CD4-positive, alpha-beta memory T cell (primary cell): ENCODE data around the gene OR13C8. TPM values are rescaled to one million over a fixed set of nuclear protein-coding genes. Genes with fewer than 3 reads are reported as not detected.
"Not testable (repeated sequence)": the region's sequence is repeated elsewhere in the genome, so short reads cannot be mapped to it uniquely, and the experiment has no call there.

Source experiments
- CTCF ChIA-PET: fragments of 350-600 bp; sonication (Branson Sonifier 250); formaldehyde crosslinking; loops from one replicate; lab custom pipeline; 2021; ENCODE audit warnings: inconsistent platforms; ENCODE audit not compliant: partially characterized antibody; lab: Charles Lee
- POLR2A ChIA-PET: fragments of 350-600 bp; sonication (Branson Sonifier 250); formaldehyde crosslinking; loops from one replicate; lab custom pipeline; 2021; ENCODE audit not compliant: partially characterized antibody; lab: Charles Lee
- DNase-seq, 5 donors: peaks; one replicate each; pipeline versions ENCODE4 v3.0.0 to v3.0.0-alpha.2; 2020 to 2022; ENCODE audit warnings: mixed read lengths in 1 of 5
- H3K27ac ChIP-seq: one replicate; pipeline ENCODE4 v1.7.0; 2013; ENCODE audit warnings: low read depth, low read length
- H3K27me3 ChIP-seq: 2 replicates; pipeline ENCODE4 v1.7.0; 2013; ENCODE audit warnings: mild to moderate bottlenecking, low read length, moderate library complexity; ENCODE audit not compliant: insufficient read depth
- H3K36me3 ChIP-seq: 2 replicates; pipeline ENCODE4 v1.7.0; 2013; ENCODE audit warnings: mild to moderate bottlenecking, low read length, moderate library complexity; ENCODE audit not compliant: insufficient read depth
- H3K4me1 ChIP-seq: 2 replicates; pipeline ENCODE4 v1.7.0; 2013; ENCODE audit warnings: mild to moderate bottlenecking, low read length, moderate library complexity; ENCODE audit not compliant: insufficient read depth
- H3K4me3 ChIP-seq, 2 donors: one replicate each; pipeline ENCODE4 v1.7.0; 2013; ENCODE audit warnings: low read length in 2 of 2, mild to moderate bottlenecking in 1 of 2
- H3K9me3 ChIP-seq, 2 donors: one replicate each; pipeline ENCODE4 v1.7.0; 2013; ENCODE audit warnings: low read length in 2 of 2, control low read depth in 1 of 2; ENCODE audit not compliant: control insufficient read depth in 1 of 2
- H3K27ac Mint-ChIP-seq, 7 donors: one replicate each; pipeline ENCODE4 v1.8.0; 2020 to 2021; ENCODE audit warnings: mixed read lengths in 7 of 7, mild to moderate bottlenecking in 6 of 7, inconsistent platforms in 3 of 7, moderate library complexity in 3 of 7
- H3K27me3 Mint-ChIP-seq, 2 donors: one replicate each; pipeline ENCODE4 v1.8.0; 2020 to 2021; ENCODE audit warnings: mixed read lengths in 2 of 2
- H3K36me3 Mint-ChIP-seq, 2 donors: one replicate each; pipeline ENCODE4 v1.8.0; 2020 to 2021; ENCODE audit warnings: mixed read lengths in 2 of 2, inconsistent platforms in 1 of 2, mild to moderate bottlenecking in 1 of 2
- H3K4me1 Mint-ChIP-seq, 4 donors: one replicate each; pipeline ENCODE4 v1.8.0; 2020 to 2021; ENCODE audit warnings: mixed read lengths in 4 of 4, mild to moderate bottlenecking in 1 of 4
- H3K4me3 Mint-ChIP-seq, 8 donors: one replicate each; pipeline ENCODE4 v1.8.0; 2020 to 2021; ENCODE audit warnings: mixed read lengths in 8 of 8, mild to moderate bottlenecking in 7 of 8, moderate library complexity in 6 of 8, inconsistent platforms in 3 of 8
- H3K9me3 Mint-ChIP-seq, 8 donors: one replicate each; pipeline ENCODE4 v1.8.0; 2020 to 2021; ENCODE audit warnings: mixed read lengths in 8 of 8, mild to moderate bottlenecking in 5 of 8, inconsistent platforms in 3 of 8, moderate library complexity in 1 of 8
- intact Hi-C: fragments of 100-400 bp; cut with micrococcal nuclease; formaldehyde crosslinking; loops from one replicate; pipeline ENCODE4 v1.15.1; 2023
- polyA plus RNA-seq, 2 donors: library from polyadenylated mRNA; unstranded; fragments of 300-500 nt; fragmentation: Illumina TruSeq; gene quantifications; one replicate each; pipeline ENCODE4 v1.2.3, GENCODE V29; 2021
- total RNA-seq, 2 experiments: library from RNA; stranded (reverse); gene quantifications; one replicate each; pipeline ENCODE4 v1.2.3, GENCODE V29; 2021

The OR13C8 gene
- total and polyA plus RNA-seq, 4 experiments from 2014 or later: not detected

DNA sequence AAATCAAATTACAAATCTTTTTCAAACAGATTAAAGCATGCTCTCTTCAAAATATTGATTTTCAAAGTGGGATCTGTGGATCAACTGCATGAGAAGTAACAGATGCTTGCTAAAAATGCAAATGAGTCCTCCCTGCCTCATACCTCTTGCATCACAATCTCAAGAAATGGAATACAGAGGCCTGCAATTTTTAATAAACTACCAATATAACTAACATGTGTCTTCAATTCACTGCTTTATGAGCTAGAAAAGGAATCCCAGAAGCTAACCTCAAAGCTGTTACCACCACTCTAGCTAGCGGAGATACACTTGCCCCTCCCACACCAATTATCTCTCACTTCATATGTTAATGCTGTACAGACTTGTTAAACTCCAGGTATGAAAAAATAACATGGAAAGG is 20.7 kb downstream of the OR13C8 start:
- intact Hi-C loops: no loop called here
- Mint-ChIP-seq H3K4me3 (no peak overlapping the region), H3K27ac (no peak overlapping the region), H3K27me3 (no peaks in the 10 kb centered on the region), H3K36me3 (no peaks in the 10 kb centered on the region), H3K4me1 (no peaks in the 10 kb centered on the region), H3K9me3 (peaks cover 0 to 16% (median 3%) of the 10 kb centered on the region in 8 donors)
- Histone ChIP-seq H3K4me1 (no peaks in the 10 kb centered on the region), H3K4me3 (no peak overlapping the region), H3K27me3 (no peaks in the 10 kb centered on the region), H3K9me3 (no peaks in the 10 kb centered on the region), H3K27ac (no peak overlapping the region), H3K36me3 (no peaks in the 10 kb centered on the region)
- DNase-seq: no peak
- POLR2A ChIA-PET: no interaction called here
- CTCF ChIA-PET: no interaction called here

GRCh38 chr9:104598749-104599148 is 29.8 kb downstream of the OR13C8 start:
- H3K27ac Mint-ChIP-seq, intact Hi-C loops, POLR2A ChIA-PET: not testable (repeated sequence)

GRCh38 chr9:104599313-104599712 is 30.3 kb downstream of the OR13C8 start, which contains the start of gene OR13C5:
OR13C5 (minus strand) TSS chr9:104599413; CDS start chr9:104599413, 0 bp downstream.
- H3K9me3 ChIP-seq, H3K36me3 ChIP-seq, H3K4me1 ChIP-seq, H3K9me3 Mint-ChIP-seq, H3K4me3 Mint-ChIP-seq, H3K27me3 ChIP-seq, H3K36me3 Mint-ChIP-seq, DNase-seq, H3K4me1 Mint-ChIP-seq, H3K27ac ChIP-seq, POLR2A ChIA-PET, intact Hi-C loops, CTCF ChIA-PET, H3K27ac Mint-ChIP-seq, H3K27me3 Mint-ChIP-seq, H3K4me3 ChIP-seq: not testable (repeated sequence)

More at GRCh38 chr9:104598749-104599148, 29.8 kb downstream of the OR13C8 start:
- H3K4me1 ChIP-seq, H3K36me3 Mint-ChIP-seq, DNase-seq, H3K27me3 ChIP-seq, H3K9me3 ChIP-seq, H3K4me1 Mint-ChIP-seq, H3K9me3 Mint-ChIP-seq, H3K4me3 ChIP-seq, H3K36me3 ChIP-seq, CTCF ChIA-PET, H3K4me3 Mint-ChIP-seq, H3K27ac ChIP-seq, H3K27me3 Mint-ChIP-seq: not testable (repeated sequence)

DNA sequence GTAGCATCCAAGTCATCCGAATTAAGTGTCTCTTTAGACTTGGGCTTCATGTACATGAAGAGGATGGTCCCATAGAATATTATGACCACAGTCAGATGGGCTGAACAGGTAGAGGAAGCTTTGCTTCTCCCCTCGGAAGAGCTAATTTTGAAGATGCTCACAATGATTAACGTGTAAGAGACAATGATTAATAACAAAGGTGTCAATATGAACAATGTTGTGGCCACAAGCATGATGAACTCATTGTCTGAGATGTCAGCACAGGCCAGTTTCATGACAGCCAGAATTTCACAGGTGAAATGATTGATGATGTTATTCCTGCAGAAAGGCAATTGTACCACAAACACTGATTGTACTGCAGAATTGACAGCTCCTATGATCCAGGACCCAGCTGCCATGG is 35.8 kb downstream of the OR13C8 start:
- Mint-ChIP-seq H3K9me3 (no peaks in the 10 kb centered on the region), H3K4me3 (no peak overlapping the region), H3K36me3 (no peaks in the 10 kb centered on the region), H3K4me1 (no peaks in the 10 kb centered on the region), H3K27ac (no peak overlapping the region), H3K27me3 (no peaks in the 10 kb centered on the region)
- Histone ChIP-seq H3K27ac (no peak overlapping the region), H3K36me3 (no peaks in the 10 kb centered on the region), H3K9me3 (no peaks in the 10 kb centered on the region), H3K4me3 (no peak overlapping the region), H3K27me3 (no peaks in the 10 kb centered on the region), H3K4me1 (no peaks in the 10 kb centered on the region)
- ChIA-PET POLR2A (no interaction called here), CTCF (no interaction called here)
- no peak for DNase-seq
- intact Hi-C loops: no loop called here

DNA sequence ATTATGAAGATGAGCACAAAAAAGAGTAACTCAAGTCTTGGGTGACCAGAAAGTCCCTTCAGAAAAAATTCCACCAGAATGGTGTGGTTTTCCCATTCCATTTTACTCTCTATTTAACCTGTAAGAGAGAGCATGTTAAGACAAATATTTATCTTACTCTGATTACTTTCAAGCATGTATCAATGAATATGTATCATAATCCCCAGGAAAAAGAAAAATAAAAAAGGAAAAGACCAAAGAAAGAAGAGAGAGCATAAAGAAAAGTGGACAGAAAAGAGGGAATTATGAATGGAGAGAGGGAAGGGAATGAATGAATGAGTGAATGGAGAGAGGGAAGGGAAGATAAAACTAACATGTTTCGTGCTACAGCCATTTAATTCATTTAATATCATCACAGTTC is 36.6 kb downstream of the OR13C8 start, which contains the start of gene OR13C2:
Gene OR13C2, minus strand, starts transcription at position 101 of the 400 bp plus-strand sequence. Its CDS starts 0 bp downstream, at position 101.
- H3K36me3 Mint-ChIP-seq, H3K27me3 ChIP-seq, POLR2A ChIA-PET, CTCF ChIA-PET, intact Hi-C loops, H3K4me1 ChIP-seq, H3K9me3 Mint-ChIP-seq, H3K27ac Mint-ChIP-seq, H3K27ac ChIP-seq, H3K9me3 ChIP-seq, H3K27me3 Mint-ChIP-seq, H3K4me1 Mint-ChIP-seq, H3K4me3 Mint-ChIP-seq, H3K4me3 ChIP-seq, H3K36me3 ChIP-seq, DNase-seq: not testable (repeated sequence)

DNA sequence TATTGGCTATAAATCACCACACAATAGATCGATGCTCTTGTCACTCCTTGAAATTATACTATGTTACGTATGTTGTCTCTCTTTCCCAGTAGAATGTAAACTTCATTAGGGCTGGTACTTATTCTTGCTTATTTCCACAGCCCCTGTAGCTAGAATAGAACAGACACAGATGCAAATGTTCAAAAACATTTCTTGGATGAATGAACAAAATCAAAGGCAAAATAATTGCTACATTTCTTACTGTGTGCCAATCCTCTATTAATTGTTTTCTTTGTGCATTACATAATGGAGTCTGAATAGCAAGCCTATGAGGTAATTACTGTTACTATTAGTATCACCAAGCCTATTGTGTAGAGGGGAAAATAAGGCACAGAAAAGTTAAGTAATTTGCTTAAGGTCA is 37.2 kb downstream of the OR13C8 start:
- no peaks in the 10 kb centered on the region for H3K9me3 Mint-ChIP-seq
- H3K4me1 ChIP-seq: no peaks in the 10 kb centered on the region
- no peaks in the 10 kb centered on the region for H3K27me3 ChIP-seq
- H3K9me3 ChIP-seq: no peaks in the 10 kb centered on the region
- H3K36me3 ChIP-seq: no peaks in the 10 kb centered on the region
- H3K27me3 Mint-ChIP-seq: no peaks in the 10 kb centered on the region
- no peaks in the 10 kb centered on the region for H3K4me1 Mint-ChIP-seq
- no peak overlapping the region for H3K4me3 ChIP-seq
- intact Hi-C loops: no loop called here
- no peak overlapping the region for H3K27ac Mint-ChIP-seq
- H3K4me3 Mint-ChIP-seq: no peak overlapping the region
- H3K27ac ChIP-seq: no peak overlapping the region
- CTCF ChIA-PET: no interaction called here
- no peaks in the 10 kb centered on the region for H3K36me3 Mint-ChIP-seq
- POLR2A ChIA-PET: no interaction called here
- no peak for DNase-seq

DNA sequence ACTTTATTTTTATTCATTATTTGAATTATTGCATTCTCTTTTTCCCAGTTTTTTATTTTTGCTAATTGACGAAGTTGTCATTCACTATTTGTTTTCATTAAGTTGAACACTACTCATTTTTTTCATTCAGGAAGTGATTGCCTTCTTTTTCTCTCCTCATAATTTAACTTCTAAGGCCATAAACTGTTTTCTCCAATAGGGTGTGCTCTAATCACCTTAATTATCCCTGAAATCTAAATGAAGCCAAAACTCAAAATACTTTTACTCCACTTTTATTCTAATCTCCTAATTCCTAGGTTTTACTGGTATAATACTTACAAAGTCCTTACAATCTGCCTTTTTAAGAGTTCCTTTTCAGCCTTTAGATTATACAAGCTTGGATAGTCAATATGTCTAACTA is 39.4 kb downstream of the OR13C8 start:
- no peak overlapping the region for H3K27ac ChIP-seq
- Mint-ChIP-seq H3K27me3 (peaks cover 0 to 2% of the 10 kb centered on the region in 2 donors), H3K4me1 (no peaks in the 10 kb centered on the region), H3K36me3 (no peaks in the 10 kb centered on the region), H3K27ac (no peak overlapping the region), H3K4me3 (no peak overlapping the region), H3K9me3 (peaks cover 0 to 3% (median 0%) of the 10 kb centered on the region in 8 donors)
- H3K4me3 ChIP-seq: no peak overlapping the region
- no peaks in the 10 kb centered on the region for H3K27me3 ChIP-seq
- intact Hi-C loops: no loop called here
- no peaks in the 10 kb centered on the region for H3K4me1 ChIP-seq
- no peaks in the 10 kb centered on the region for H3K36me3 ChIP-seq
- POLR2A ChIA-PET: no interaction called here
- no peaks in the 10 kb centered on the region for H3K9me3 ChIP-seq
- DNase-seq: no peak
- CTCF ChIA-PET: no interaction called here

- H3K36me3 Mint-ChIP-seq: no peaks in the 10 kb centered on the region
- H3K4me3 ChIP-seq: no peak overlapping the region
- no peak for DNase-seq
- no peaks in the 10 kb centered on the region for H3K27me3 ChIP-seq
- H3K27me3 Mint-ChIP-seq: peaks cover 0 to 2% of the 10 kb centered on the region in 2 donors
- no peaks in the 10 kb centered on the region for H3K36me3 ChIP-seq
- no peak overlapping the region for H3K27ac Mint-ChIP-seq
- no peaks in the 10 kb centered on the region for H3K4me1 Mint-ChIP-seq
- H3K27ac ChIP-seq: no peak overlapping the region
- no peaks in the 10 kb centered on the region for H3K9me3 ChIP-seq
- intact Hi-C loops: no loop called here
- no peaks in the 10 kb centered on the region for H3K4me1 ChIP-seq
- ChIA-PET CTCF (no interaction called here), POLR2A (no interaction called here)
- H3K4me3 Mint-ChIP-seq: no peak overlapping the region
- H3K9me3 Mint-ChIP-seq: peaks cover 0 to 7% (median 0%) of the 10 kb centered on the region in 8 donors
These were observed 42.2 kb downstream of the OR13C8 start for GRCh38 chr9:104611213-104611612.
